ENCODE measurements around the gene NCKAP5. TPM values are rescaled to one million over a fixed set of nuclear protein-coding genes. Genes with fewer than 3 reads are reported as not detected.

NCKAP5 gene
- total RNA-seq, 1 donor from 2014 or later, result 7.7 TPM

DNA sequence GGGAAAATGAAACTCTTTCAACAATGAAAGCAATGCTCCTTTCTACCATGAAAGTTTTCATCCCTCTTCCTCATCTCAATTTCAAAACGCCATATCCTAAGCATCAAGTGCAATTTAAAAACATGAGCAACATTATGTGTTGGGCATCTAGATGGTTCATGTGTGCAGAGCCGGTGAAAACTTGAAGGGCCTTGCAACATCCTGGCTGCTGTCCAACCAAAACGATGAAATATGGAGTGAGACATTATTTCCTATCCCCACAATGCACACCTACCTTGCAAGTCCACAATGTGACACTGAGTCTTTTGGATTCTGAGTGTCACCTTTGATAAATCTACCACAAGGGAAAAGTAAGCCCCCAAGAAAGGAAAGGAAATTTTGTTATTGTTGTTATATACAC, 110.0 kb downstream of the NCKAP5 start:
- no peak overlapping the region for H3K4me3 Mint-ChIP-seq
- no peak for DNase-seq (ENCODE audit: extremely low spot score, unreplicated experiment)
- TF ChIP-seq, protein P1, sequence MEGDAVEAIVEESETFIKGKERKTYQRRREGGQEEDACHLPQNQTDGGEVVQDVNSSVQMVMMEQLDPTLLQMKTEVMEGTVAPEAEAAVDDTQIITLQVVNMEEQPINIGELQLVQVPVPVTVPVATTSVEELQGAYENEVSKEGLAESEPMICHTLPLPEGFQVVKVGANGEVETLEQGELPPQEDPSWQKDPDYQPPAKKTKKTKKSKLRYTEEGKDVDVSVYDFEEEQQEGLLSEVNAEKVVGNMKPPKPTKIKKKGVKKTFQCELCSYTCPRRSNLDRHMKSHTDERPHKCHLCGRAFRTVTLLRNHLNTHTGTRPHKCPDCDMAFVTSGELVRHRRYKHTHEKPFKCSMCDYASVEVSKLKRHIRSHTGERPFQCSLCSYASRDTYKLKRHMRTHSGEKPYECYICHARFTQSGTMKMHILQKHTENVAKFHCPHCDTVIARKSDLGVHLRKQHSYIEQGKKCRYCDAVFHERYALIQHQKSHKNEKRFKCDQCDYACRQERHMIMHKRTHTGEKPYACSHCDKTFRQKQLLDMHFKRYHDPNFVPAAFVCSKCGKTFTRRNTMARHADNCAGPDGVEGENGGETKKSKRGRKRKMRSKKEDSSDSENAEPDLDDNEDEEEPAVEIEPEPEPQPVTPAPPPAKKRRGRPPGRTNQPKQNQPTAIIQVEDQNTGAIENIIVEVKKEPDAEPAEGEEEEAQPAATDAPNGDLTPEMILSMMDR (conservative IDR thresholded peaks at IDR 0.05), result no peak
- H3K27ac Mint-ChIP-seq, result no peak overlapping the region
- H3K36me3 Mint-ChIP-seq, result no peaks in the 10 kb centered on the region
- peaks cover 10% of the 10 kb centered on the region for H3K4me1 Mint-ChIP-seq (ENCODE audit: unreplicated experiment)
- H3K9me3 Mint-ChIP-seq, result peaks cover 4% of the 10 kb centered on the region
- H3K27me3 Mint-ChIP-seq, result no peaks in the 10 kb centered on the region

DNA sequence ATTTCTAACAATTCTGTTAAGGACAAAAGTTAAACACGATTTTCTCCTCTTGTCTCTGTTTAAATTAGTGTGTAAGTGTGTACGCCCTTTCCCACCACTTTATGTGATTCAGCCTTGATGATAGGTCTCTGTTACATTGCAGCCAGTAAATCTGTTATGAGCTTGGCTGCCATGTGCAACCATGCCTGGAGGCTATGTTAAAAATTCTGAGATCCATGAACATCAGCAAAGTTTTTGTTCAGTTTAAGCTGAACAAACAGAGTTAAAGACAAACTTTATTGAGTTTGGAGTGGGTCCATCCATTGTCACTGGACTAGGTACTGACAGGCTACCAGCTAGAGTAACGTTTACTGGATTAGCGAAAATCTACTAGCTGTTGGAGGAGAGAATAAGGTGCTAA, 110.4 kb downstream of the NCKAP5 start:
- TF ChIP-seq, protein P1 (conservative IDR thresholded peaks at IDR 0.05), result no peak
- DNase-seq (ENCODE audit: extremely low spot score, unreplicated experiment), result no peak

DNA sequence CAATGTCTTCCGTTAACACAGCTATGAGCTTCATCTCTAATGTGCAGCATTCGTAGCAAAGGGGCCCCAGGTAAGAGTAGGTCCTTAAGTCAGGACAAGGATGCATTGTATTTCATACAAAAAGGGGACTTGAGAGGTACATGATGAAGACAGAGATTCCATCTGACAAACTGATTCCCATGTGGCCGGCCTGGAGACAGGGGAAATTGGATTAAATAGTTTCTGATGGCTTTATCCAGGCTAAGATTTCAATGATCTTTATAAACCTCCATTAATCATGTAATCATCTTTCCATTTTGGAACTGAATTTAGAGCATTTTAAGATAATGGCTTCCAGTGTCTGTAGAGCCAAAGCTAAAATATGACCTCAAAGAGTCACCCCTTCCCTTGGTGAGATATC, 111.3 kb downstream of the NCKAP5 start:
- Mint-ChIP-seq H3K9me3 (peaks cover 4% of the 10 kb centered on the region), H3K36me3 (no peaks in the 10 kb centered on the region), H3K4me3 (no peak overlapping the region), H3K27ac (no peak overlapping the region), H3K27me3 (no peaks in the 10 kb centered on the region), H3K4me1 (ENCODE audit: unreplicated experiment) (peaks cover 10% of the 10 kb centered on the region)
- TF ChIP-seq, protein P1 (conservative IDR thresholded peaks at IDR 0.05), result no peak
- DNase-seq (ENCODE audit: extremely low spot score, unreplicated experiment), result no peak

More for the DNA sequence above, 110.4 kb downstream of the NCKAP5 start:
- H3K27me3 Mint-ChIP-seq, result no peaks in the 10 kb centered on the region
- H3K4me1 Mint-ChIP-seq (ENCODE audit: unreplicated experiment), result peaks cover 10% of the 10 kb centered on the region
- H3K9me3 Mint-ChIP-seq, result peaks cover 4% of the 10 kb centered on the region
- no peak overlapping the region for H3K4me3 Mint-ChIP-seq
- H3K27ac Mint-ChIP-seq, result no peak overlapping the region
- no peaks in the 10 kb centered on the region for H3K36me3 Mint-ChIP-seq

DNA sequence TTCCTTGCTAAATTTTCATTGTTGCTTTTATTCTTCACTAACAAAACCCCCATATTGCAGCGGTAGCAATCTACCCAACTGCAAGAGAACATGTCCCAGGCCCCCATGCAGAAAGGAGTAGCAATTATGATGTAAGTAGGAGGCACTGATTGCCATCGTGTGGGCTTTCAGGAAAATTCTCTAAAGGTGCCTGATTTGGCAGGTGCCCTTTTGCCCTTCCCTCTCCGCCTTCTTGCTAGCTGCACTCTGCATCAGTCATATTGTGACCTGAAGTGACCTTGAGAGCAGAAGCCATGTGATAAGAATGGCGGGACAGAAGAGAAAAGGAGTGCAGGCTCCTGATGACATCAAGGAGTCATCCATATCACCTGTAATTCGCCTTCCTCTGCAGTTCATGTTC, 112.1 kb downstream of the NCKAP5 start:
- no peak for DNase-seq (ENCODE audit: extremely low spot score, unreplicated experiment)
- no peak overlapping the region for H3K27ac Mint-ChIP-seq
- no peaks in the 10 kb centered on the region for H3K36me3 Mint-ChIP-seq
- H3K4me1 Mint-ChIP-seq (ENCODE audit: unreplicated experiment), result peaks cover 10% of the 10 kb centered on the region
- peaks cover 4% of the 10 kb centered on the region for H3K9me3 Mint-ChIP-seq
- H3K4me3 Mint-ChIP-seq, result no peak overlapping the region
- H3K27me3 Mint-ChIP-seq, result no peaks in the 10 kb centered on the region
- TF ChIP-seq, protein P1 (conservative IDR thresholded peaks at IDR 0.05), result no peak

DNA sequence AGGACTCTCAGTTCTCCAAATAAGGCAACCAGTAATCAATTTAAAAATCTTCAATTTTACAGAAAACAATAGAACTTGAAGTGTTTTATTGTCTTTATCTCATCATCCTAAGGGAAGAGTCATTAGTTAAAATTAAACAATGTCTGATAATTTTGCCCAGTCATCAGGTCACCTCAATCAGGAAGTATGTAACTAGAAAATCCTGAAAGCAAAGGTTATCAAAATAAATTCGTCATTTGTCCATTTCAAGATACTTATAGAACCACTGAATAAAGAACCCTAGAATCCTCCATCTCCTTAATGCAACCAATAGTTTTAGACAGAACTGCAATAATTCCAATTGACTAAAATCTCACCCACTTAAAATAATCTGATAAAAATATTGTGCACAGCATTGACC, 115.2 kb downstream of the NCKAP5 start:
- no peak for DNase-seq (ENCODE audit: extremely low spot score, unreplicated experiment)
- TF ChIP-seq, protein P1 (conservative IDR thresholded peaks at IDR 0.05), result no peak
- Mint-ChIP-seq H3K36me3 (no peaks in the 10 kb centered on the region), H3K27ac (no peak overlapping the region), H3K9me3 (peaks cover 4% of the 10 kb centered on the region), H3K27me3 (no peaks in the 10 kb centered on the region), H3K4me1 (ENCODE audit: unreplicated experiment) (peaks cover under 1% of the 10 kb centered on the region), H3K4me3 (no peak overlapping the region)

DNA sequence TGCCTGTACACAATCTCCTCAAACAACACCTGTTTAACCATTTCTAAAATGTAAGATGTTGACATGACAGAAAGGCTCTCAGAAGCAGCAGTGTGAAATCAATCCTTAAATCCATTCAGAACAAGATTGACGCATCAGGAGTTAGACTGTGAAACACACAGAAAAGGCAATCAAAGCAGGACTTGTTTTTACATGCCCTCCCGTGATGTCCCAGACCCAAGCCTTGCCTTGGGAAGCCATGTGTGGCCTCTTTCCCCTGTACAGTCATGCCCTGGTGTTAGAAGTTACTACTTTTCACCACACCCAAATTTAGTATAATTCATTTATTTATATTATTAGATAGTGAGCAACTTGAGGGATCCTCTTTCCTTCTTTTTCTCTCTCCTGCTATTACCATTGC, 115.7 kb downstream of the NCKAP5 start:
- no peak for DNase-seq (ENCODE audit: extremely low spot score, unreplicated experiment)
- no peaks in the 10 kb centered on the region for H3K27me3 Mint-ChIP-seq
- no peaks in the 10 kb centered on the region for H3K36me3 Mint-ChIP-seq
- H3K4me1 Mint-ChIP-seq (ENCODE audit: unreplicated experiment), result no peaks in the 10 kb centered on the region
- TF ChIP-seq, protein P1 (conservative IDR thresholded peaks at IDR 0.05), result no peak
- H3K9me3 Mint-ChIP-seq, result peaks cover 4% of the 10 kb centered on the region
- no peak overlapping the region for H3K27ac Mint-ChIP-seq
- no peak overlapping the region for H3K4me3 Mint-ChIP-seq
